HG03139 (cell line): ENCODE data around the gene RNASEL.
"Not testable (repeated sequence)": the region's sequence is repeated elsewhere in the genome, so short reads cannot be mapped to it uniquely, and the experiment has no call there.

Experiments
- ATAC-seq: cut with Tn5 transposase; IDR thresholded peaks from one replicate; pipeline ENCODE4 v1.9.1; 2021; ENCODE audit not compliant: unreplicated experiment

The RNASEL gene

DNA sequence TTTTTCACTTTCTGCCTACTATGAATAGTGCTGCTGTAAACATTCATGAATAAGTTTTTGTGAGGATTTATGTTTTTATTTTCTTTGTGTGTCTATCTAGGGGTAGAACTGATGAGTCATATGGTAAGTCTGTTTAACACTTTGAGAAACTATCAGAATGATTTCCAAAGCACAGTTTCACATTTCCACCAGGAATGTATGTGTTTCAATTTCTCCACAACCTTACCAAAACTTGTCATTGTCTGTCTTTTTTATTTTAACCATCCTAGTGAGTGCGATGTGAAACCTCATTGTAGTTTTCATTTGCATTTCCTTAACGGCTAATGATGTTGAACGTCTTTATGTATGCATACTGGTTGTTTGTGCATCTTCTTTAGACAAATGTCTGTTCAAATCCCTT, 23.5 kb downstream of the RNASEL start:
- no peak for ATAC-seq

DNA sequence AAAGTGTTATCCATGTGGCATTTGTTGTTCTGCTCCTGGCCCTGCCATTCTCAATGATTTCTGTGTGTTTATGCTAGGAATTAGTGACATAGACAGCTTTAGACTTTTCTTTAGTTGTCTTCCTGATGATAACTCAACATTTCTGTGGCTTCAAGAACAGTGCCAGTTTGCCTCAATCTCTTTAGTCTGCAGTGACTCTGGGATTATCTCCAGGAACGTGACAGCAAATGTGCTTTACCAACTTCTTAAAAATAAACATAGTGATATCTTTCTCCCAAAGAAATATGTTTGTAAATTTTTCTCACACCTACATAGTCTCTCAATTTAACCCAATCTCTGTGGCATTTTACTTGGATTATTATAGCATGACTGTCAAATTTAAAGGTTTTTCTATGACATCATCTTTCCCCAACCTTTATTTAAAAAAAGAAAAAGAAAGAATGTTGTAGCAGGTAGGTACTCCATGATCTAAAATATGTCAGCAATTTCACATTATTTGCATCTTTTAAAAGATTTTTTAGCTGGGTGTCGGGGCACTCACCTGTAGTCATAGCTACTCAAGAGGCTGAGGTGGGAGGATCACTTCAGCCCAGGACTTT, 24.6 kb downstream of the RNASEL start:
- ATAC-seq: no peak

DNA sequence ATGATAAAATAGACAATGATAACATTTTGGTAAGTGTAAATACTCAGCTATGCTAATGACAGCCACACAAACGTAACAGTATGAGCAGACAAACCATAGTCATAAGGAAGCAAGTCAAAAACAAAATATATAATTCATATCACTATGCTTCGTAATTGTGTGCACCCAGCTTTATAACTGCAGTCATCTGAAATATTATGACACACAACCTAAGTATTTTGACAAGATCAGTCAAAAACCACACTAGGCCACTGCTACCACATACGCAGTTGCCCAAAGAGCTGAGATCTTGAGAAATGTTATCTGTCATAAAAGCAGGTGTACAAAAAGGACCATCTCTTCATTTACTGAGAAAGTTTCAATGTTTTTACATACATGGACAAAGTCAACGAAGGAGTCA, 26.0 kb downstream of the RNASEL start:
- ATAC-seq: no peak

DNA sequence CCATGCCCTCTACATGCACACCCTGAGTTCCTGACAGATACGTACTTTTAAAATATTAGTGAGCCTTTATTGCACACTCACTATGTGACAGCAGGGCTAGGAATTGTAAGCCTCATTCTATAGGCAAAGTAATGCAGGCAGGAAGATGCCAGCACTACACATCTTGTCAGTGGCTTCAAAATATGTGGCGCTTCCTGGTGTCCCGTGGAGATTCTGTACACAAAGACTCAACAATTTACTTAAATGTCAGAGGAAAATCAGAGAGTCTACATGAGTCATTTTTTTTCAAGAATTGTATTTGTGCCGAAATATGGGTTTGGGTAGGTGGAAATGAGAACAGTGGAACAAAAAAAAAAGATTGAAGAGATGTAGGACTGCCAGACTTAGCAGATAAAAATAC, 27.6 kb downstream of the RNASEL start:
- ATAC-seq: no peak

DNA sequence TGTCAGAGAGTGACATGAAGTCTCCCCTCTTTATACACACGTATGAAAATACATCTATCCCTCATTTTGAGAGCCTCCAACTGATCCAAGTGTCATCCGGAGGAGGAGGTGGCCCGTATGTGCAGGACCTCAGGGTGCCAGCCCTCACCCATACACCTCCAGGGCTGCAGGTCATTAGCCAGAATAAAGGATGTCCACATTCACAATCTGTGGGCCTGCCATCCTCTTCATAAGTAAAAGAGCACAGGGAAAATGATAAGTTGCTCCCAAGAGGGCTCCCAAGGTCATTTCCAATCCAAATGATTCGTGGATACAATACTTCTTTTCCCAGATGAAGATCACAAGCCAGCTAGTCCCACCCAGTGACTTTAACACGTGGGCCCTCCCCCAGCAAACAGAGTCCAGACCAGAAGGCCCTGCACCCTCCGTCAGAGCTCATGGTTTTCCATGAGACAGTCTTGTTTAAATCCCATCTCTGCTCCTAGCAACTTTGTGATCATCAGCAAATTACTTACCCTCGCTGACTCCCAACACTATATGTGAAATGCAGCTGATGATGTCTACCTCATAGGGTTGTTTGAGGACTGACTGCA, 28.6 kb downstream of the RNASEL start:
- ATAC-seq: no peak

DNA sequence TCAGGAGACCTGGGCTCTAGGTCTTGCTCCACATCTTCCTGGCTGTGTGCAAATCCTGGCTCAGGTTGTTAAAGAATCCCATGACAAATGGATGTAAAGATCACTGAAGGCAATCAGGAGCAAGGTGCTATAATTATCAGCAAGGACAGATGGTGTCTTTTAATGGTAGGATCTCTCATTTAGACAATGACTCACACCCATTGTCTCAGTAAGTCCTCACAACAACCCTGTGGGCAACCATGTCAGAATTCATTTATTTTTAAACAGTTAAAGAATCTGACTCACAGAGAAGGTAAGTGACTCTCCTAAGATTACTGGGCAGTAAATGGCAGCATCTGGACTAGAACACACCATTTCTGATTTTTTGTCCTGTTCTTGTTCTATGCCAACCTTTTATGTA, 32.8 kb downstream of the RNASEL start:
- ATAC-seq: no peak

DNA sequence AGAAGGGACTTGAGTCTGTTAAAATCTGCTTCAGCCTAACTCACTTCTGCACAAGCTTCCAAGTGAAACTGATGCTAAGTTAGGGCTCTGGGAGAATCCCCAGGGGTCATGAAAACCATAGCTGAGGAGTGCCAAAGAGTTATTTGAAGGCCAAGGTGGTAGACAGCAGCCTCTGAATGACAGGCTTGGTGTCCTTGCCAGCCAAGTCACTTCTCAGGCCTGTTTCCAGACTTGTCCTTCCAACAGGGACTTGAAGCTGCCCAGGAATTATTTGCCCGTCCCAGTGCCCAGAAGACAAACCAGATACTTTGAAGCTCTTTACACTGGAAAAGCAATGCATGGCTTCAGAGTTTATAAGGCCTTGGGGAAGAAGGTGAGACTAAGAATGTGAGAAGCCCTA, 33.6 kb downstream of the RNASEL start:
- ATAC-seq: no peak

DNA sequence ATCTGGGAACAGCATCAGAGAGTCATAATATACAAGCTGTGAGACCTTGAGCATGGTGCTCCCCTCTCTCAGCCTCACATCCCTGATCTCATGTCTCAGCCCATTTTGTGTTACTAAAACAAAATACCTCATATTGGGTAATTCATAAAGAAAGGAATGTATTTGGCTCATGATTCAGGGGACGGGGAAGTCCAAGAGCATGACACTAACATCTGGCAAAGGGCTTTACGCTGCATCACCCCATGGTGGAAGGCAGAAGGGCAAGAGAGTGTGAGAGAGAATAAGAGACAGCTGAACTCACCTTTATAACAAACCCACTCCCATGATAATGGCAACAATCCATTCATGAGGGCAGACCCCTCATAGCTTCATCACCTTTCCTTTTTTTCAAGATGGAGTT, 36.5 kb downstream of the RNASEL start:
- ATAC-seq: no peak

DNA sequence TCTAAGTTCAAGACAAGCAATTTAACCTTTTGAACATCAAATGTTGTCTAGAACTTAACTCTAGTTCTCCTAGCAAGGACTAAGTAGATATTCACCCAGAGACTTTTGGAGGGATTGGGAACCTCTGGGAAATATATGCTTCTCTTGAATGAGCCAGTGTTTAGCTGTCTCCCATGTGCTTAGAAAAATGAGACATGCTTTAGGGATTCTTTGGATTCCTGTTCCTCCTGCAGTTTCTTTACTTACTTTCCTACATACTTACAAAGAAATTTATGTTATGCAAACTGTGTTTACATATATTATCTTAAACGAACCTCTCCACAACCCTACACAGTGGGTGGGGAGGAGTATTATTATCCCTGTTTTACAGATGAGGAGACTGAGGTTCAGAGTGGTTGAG, 39.2 kb downstream of the RNASEL start:
- ATAC-seq: no peak

DNA sequence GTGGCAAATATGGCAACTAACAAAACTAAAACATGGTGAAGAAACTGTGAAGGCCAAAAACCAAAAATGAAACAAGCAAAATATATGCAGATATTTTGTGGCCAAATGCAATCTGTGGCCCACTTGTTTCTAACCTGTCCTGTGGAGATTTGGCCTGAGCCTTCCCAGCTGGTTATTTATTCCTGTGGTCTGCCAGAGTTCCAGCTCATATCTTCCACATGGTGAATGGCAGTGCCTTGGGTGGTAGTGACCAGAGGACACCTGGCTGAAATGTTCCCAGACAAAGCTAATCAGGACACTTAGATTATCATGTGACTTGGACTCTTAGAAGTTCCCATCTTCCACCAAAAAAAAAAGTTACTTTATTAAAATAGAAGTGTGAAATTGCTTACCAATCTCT, 39.7 kb downstream of the RNASEL start:
- ATAC-seq: no peak

DNA sequence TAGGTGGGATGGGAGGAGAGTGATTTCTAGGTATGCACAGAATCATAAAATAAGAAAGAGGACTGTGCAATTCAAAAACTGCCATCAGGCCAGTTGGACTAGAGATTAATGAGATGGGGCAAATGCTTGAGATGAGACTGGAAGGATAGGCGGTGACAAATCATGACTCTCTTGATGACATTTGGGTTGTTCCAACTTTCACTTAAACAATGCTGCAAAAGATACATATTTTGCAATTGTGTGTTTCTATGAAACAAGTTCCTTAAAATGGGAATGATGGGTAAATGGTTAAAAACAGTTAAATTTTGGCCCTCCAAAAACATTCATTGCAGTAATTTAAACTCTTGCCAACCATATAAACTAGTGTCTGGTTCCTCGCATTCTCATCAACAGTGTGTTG, 55.2 kb downstream of the RNASEL start:
- ATAC-seq: no peak

DNA sequence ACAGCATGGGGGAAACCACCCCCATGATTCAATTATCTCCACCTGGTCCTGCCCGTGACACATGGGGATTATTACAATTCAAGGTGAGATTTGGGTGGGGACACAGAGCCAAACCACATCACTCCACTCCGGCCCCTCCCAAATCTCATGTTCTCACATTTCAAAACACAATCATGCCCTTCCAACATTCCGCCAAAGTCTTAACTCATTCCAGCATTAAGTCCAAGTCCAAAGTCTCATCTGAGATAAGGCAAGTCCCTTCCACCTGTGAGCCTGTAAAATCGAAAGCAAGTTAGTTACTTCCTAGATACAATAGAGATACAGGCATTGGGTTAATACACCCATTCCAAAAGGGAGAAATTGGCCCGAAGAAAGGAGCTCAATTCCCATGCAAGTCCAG, 60.9 kb downstream of the RNASEL start:
- ATAC-seq: not testable (repeated sequence)

DNA sequence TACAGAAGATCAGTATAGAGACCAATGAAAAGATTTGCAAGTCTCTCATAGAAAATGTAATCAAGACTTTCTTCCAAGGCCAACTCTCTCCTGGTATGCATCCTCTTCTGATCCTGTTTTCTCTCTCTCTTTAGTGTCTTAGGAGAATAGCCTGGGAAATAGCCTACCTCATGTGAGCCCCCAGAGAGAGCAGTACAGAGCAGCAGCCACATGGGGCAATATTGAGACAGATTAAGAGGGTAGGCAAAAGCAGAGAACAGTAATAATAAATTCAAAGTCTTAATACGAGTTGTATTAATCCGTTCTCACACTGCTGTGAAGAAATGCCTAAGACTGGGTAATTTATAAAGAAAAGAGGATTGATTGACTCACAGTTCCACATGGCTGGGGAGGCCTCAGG, 61.4 kb downstream of the RNASEL start:
- ATAC-seq: no peak

DNA sequence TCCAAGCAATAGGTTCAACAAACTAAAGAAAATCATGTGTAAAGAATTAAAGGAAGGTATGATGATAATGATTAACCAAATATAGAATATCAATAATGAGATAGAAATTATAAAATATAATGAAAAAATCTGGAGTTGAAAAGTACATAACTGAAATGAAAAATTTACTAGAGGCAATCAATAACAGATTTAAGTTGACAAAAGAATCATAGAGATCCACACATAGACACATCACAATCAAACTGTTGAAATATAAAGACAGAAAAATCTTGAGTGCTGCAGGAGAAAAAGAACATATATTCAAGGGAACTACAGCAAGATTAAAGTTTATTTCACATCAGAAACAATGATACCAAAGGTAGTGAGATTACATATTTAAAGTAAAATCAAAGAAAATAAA, 63.7 kb downstream of the RNASEL start:
- no peak for ATAC-seq
